ENCODE results near the gene CRTC2.
"Not testable (repeated sequence)": the region's sequence is repeated elsewhere in the genome, so short reads cannot be mapped to it uniquely, and the experiment has no call there.

The CRTC2 gene

DNA sequence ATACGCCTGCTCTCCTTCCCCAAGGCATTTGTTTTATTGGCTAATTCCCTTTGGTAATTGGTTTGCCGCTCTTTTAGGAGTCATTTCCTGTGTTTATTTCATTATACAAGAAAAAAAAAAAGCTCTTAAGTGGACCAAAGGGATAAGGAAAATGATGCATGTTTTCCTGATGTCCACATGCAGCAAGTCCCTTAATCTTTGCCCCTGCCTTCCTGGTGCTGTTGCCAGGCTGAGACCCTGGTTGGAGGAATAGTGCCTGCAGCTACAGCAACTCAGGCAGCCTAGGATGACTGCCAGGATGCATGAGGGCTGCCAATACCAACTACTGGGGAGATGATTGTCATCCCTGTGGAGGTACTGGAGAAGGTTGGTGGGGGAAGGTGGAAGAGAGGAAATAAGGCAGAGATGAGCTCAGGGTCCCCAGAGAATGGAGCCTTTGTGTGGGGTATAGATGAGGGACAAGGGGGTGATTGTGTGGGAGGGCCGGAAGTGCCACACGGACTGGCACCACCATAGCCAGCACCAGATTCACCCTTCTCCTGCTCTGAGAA, 29.5 kb downstream of the CRTC2 start:
- peak in 12 of 14 donors; percentile 10 to 81 (median 66) for DNase-seq

DNA sequence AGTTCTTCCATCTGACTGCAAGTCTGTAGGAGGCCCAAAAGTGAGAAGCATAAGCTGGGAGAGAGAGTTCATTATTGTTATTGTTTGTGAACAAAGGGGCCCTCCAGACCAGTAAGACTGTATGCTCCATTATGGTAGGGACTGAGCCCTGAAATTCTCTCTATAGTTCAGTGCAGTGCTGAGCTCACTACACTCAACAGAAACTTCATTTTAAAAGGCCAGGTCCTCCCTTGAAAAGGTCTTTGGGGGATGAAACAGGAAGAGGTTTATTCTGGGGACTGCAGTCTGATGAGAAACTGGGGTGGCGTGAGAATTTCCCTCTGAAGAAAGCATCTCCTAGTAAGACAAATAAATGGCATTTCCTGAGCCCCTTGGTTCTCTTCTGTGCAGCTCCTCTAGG, 30.2 kb downstream of the CRTC2 start:
- peak in 1 of 14 donors; percentile 39 for DNase-seq

DNA sequence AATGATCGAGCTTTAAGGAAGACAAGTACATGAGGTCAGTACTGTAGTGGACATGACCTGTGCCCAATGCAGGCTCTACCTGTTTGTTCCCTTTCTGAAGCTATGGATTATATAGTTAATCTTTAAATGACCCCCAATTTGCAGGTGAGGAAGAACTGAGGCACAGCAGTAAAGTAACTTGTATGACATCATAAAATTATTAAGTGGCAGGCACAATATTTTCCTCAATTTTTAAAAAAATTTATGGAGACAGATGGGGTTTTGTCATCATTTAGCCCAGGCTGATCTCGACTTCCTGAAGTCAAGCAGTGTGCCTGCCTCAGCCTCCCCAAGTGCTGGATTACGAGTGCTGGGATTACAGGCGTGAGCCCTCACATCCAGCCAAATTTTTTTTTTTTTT, 32.0 kb downstream of the CRTC2 start:
- no peak for DNase-seq

DNA sequence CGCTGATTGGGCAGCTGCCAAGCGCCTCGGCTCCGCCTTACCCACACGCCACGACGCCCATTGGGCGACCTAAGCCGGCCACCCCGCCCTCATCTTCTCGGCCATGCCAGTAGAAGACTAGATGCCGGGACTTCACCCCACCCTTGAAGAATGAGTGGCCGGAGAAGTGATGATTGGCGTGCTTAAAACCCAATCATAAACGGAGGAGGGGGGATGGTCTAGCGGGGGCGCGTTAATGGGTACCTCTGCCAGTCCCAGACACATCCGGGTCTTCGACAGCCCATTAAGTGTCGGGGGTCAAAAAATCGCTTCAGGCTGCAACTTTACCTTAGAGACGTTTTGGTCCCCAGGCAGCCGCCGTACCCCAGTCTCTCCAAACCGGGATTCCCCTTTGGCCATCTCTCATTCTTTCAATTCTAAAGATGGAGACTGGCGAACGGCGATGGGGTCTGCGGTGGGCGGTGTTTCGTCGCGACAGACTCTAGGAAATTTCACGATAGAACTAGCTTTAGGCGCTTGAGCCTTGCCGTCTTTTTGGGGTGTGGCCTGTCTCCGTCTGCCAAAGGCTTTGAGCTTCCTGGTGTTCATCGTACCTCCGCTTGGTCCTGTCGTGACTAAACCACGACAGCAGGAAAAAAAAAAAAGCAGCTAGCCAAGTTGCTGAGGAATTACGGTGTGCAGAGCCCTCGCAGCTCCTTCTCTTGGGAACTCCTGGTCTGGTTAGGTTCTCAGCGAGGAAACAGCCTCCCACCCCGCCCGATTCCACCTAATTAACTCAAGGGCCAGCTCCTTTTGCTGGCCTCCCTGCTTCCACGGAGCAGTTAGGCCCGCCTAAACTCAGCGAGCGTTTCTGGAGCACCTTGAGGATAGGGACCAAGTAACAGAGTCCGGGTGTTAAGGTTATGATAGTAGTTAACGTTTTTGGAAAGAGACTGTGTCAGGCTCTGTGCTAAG, 35.2 kb downstream of the CRTC2 start, which contains the start of gene GATAD2B:
Gene GATAD2B, minus strand, starts transcription at position 1 of the 954 bp plus-strand sequence. CDS start 94,625 bp downstream, outside the sequence.
- DNase-seq, result peak; percentile 88 to 100 (median 98)

DNA sequence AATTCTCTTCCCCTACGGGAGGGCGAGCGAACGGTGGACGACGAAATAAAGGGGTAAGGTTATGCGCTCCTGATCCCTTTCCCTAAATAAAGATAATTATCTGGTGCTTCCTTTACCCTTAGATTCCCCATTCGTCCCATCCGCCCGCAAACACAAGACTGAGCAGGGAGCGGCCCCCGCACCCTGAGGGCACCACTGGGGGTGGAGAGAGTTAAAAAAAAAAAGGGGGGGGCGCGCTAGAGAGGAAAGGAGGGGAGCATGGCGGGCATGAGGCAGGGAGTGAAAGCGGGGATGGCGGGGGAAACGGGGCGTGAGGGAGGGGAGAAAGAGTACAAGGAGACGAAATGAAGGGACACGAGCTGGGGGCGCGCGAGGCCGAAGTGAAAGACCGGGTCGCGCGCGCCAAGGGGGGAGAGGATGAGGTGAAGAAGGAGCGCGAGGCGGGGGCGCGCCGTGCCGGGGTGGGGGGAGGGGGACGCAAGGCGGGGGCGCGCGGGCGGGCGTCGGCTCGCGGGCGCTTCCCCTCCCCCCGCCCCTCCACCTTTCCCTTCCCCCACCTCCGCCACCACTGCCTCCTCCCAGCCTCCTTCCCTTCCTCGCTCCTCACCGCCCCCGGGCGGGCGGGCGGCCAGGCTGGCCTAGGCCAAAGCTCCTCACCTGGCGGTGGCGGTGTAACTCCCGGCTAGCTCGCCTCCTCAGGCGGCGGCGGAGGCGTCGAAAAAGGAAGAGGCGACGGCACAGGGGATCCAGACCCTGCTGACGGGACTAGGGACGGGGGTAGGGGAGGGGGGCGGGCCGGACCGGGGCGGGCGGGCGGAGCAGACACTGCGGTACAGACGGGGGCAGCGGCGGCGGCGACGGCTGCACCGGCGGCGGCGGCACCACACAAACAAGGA, 36.1 kb downstream of the CRTC2 start:
- DNase-seq, result peak in 4 of 14 donors; percentile 54 to 76 (median 63)

DNA sequence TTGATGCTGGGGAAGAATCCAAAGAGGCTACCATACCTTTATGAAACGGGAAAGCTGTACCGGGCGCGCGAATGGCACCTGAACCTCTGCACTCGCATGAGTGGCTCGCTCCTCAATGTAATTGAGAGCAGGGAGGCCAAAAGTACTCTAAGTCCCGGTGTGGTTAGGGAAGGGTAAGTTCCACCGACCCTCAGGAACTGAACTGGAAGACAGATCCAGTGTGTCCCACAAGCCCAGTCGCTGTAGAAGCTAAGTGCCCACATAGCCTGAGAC, 36.7 kb downstream of the CRTC2 start:
- peak in 3 of 14 donors; percentile 10 to 56 (median 19) for DNase-seq

DNA sequence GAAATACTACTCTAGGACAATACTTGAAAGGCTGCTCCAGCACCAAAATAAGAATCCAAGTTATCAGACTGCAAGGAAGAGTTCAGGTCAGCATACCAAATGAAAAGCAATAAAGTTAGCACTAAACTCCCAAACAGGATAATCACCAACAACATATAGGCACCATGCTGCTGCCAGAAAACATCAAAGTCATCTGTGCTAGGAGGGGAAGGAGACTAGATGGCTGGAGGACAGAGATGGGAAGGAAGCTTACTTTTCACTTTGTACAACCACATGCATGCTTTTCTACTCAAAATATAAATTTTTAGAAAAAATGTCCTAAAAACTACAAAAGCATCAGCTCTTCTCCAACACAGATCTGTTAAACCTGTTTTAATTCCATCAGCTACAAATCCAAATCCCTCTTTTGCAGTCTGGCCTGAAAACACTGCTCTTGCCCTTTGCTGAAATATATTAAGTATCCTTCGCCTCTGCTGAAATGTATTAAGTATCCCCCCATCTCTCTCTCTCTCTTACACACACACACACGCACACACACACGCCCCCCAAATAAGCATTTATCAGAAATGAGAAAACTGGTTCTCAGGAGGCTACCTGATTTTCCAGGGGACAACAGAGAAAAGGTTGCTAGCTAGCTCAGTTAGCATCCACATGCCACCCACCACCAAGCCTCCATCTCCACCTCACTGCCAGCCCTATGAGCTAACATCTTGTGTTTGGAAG, 37.2 kb downstream of the CRTC2 start:
- no peak for DNase-seq

DNA sequence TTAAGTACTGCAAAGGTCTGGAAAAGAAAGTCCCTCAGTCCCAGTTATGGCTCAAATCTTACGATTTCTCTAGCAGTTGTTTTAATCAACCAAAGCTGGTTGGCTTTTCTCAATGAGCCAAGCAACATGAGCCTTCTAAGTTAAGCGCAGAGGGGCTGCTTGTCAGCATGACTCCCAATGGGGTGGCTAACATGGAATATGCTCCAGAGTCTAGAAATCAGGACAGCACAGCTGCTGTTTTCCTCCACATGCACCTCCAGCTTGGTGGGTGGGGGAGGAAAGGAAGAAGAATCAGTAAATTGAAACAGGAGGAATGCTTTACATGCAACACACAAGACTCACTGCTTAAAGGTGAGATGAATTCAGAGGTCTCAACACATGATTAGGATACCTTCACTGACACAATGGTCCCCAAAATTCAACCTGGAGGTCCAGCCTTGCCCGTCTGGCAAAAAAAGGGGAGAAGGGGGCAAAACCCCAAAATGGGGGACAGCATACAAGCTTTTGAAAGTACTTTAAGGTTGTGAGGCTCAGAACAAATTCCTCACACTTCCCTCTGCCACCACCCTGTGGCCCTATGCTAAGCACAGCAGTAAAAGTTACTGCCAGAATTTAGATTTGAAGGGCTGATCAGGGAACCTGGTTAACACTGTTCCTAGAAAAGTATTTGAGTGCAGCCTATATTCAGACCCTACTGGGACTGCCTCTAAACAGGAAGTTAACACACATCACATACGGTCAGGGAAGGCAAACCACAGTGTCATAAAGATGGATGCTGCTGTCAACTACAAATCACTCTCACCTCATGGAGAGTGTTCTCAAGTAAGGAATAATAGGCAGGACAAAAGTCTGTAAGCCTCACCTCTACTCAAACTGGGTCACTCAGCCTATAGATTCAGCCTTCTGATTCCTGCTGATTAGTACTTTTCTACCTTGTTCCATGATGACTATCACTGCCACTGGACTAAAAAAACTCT, 38.2 kb downstream of the CRTC2 start:
- no peak for DNase-seq

DNA sequence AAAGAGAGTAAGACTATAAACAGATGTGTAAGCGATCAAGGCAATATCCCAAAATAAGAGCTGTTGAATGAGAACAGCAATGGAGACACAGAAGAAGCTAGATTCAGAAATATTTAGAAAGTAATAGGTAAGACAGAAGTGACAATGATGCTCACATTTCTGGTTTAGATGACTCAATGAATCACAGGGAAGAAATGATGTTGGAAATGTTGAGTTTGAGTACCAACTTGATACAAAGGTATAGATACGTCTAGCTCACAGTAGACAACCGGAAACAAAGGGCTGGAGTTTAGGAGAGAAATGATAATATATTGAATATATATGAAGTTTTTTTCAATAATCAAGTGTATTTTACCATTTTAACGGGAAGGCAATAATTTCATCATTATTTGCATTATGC, 42.1 kb downstream of the CRTC2 start:
- DNase-seq, result no peak

DNA sequence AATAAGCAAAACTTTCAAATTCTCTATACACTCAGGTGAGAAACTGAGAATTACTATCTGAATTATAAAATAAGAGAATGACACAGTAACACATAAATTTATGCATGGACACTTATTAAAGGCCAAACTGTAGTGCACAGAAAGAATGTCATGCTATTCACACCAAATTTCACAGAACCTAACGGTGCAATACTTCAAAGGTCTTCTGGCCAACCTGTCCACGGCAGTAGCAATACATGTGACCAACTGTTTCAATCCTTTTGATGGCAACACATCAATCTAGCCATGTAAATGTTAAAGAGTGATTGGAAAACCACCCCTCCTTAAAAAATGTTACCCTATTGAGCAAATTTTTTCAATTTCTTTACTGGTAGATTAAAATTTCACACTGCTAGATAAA, 46.1 kb downstream of the CRTC2 start:
- no peak for DNase-seq

DNA sequence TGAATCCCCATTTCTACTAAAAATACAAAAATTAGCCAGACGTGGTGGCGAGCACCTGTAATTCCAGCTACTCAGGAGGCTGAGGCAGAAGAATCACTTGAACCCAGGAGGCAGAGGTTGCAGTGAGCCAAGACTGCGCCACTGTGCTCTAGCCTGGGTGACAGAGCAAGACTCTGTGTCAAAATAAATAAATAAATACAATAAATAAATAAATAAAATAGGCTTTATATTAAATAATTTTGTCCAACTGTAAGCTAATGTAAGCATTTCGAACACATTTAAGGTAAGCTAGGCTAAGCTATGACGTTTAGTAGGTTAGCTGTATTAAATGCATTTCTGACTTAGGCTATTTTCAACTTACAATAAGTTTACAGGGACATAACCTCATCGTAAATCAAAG, 47.9 kb downstream of the CRTC2 start:
- DNase-seq, result not testable (repeated sequence)

DNA sequence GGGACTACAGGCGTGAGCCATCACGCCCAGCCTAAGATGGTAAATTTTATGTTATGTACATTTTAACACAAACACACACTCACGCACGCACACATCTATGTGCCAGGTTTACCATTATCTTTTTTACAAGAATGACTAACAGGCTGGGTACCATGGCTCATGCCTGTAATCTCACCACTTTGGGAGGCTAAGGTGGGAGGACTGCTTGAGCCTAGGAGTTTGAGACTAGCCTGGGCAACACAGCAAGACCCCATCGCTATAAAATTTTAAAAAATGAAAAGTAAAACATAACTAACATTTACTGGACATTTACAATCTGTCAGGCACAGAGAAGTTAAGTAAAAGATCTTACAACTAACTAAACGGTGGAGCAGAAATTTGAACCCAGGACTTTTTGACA, 50.3 kb downstream of the CRTC2 start:
- DNase-seq, result no peak

DNA sequence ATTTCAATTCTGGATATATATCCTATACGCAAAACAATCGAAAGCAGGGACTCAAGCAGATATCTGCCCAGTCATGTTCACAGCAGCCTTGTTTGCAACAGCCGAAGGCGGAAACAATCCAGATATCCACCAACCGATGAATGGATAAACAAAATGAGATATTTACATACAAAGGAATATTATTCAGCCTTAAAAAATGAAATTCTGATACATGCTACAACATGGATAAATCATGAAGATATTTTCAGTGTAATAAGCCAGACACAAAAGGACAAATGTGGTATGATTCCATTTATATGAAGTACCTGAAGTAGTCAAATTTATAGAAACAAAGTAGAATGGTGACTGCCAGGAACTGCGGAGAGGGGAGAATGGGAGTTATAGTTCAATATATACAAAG, 51.3 kb downstream of the CRTC2 start:
- no peak for DNase-seq

DNA sequence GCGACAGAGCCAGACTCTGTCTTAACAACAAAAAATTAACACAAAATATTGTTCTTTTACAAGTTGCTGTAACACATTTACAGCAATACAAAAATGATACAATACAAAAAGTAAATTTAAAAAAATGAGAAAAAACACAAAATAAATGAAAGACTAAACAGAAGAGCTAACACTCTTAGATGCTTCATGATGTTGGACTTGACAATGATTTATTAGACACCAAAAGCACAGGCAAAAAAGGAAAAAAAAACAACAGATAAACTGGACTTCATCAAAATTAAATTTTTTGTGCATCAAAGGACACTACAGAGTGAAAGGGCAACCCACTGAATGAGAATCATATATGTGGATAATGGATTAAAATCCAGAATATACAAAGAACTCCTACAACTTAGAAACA, 52.0 kb downstream of the CRTC2 start:
- DNase-seq, result no peak

DNA sequence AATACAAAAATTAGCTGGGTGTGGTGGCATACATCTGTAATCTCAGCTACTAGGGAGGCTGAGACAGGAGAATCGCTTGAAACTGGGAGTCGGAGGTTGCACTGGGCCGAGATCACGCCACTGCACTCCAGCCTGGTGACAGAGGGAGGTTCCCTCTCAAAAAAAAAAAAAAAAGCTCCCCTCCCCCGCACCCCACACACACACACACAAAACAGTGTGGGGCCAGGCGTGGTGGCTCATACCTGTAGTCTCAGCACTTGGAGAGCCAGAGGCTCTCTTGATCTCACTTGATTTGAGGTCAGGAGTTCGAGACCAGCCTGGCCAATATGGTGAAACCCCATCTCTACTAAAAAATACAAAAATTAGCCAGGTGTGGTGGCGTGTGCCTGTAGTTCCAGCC, 52.5 kb downstream of the CRTC2 start:
- DNase-seq, result not testable (repeated sequence)

DNA sequence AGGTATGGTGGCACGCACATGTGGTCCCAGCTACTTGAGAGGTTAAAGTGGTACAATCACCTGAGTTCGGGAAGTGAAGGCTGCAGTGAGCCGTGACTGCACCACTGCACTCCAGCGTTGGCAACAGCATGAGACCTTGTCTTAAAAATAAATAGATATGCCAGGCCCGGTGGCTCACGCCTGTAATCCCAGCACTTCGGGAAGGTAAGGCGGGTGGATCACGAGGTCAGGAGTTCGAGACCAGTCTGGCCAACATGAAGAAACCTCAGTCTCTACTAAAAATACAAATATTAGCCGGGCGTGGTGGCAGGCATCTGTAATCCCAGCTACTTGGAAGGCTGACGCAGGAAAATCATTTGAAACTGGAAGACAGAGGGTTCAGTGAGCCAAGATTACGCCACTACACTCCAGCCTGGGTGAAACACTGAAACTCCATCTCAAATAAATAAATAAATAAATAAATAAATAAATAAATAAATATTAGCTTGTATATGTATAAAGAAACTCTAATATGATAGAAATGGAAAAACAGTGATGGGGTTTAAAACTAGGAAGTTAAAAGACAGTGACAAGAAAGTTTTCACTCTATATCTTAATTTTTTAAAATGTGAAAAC, 54.5 kb downstream of the CRTC2 start:
- DNase-seq, result no peak

DNA sequence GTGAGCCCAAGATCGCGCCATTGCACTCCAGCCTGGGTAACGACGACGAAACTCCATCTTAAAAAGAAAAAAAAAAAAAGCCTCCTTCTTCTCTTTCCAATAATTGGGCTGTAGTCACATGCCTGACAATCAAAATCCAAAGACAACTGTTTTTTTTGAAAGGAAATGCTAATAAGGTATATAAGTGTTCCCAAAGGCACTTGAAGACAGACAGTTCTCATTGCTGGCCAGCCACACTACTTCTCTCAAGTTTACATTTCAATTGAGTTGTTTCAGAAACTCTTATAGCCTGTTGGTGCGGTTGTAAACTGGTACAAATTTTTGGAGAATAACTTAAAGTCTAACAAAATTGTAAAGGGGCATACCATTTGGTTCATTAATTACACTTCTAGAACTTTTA, 58.9 kb downstream of the CRTC2 start:
- no peak for DNase-seq
